ENCODE measurements around the gene PCGF3. TPM values are rescaled to one million over a fixed set of nuclear protein-coding genes. Genes with fewer than 3 reads are reported as not detected.

PCGF3 gene
- total and polyA plus RNA-seq, 9 of the 15 experiments (the other 6 are each of a cell fraction or from before 2014, with no cell fraction given): 2.6 to 46.1 (median 20.3) TPM

DNA sequence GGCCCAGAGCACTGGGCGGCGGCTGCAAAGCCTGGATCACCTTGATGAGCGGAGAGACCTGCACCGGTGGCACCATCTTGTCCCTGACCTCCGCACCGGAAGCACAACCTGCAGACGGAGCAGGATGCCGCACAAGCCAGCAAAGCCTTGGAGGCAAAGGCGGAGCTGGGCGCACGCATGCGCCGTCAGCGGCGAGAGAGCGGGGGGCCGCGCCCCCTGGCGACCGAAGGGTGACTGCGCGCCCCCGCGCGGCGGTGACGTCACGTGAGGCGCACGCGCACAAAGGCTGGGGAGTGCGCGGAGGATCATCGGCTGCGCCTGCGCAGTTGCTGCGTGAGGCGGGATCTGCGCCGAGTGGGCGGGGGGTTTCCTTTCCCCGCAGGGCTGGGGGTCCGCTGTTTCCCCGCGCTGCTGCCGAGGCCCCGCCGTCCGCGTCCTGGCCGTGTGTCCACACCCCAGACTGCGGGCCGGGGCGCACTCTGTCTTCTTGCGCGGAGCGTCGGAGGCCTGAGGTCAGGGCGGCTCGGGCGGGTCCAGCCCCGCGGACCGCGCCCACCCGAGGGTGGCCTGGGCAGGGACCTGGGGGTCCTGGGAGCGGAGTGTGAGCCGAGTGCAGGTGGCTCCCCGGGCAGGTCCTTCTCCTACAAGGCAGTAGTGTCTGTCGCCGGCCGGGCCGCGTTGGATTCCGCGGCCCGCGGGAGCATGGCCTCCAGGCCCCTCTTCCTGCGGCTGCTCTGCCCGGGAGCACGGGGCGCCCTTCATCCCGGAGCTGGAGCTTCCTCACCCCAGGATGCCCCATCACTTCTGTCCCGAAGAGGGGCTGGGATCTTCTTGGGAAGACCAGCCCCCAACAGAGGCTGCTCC is 31.2 kb upstream of the PCGF3 start, which contains the start of the genes ATP5ME and MYL5 (continued):
- TF ChIP-seq, protein P1, sequence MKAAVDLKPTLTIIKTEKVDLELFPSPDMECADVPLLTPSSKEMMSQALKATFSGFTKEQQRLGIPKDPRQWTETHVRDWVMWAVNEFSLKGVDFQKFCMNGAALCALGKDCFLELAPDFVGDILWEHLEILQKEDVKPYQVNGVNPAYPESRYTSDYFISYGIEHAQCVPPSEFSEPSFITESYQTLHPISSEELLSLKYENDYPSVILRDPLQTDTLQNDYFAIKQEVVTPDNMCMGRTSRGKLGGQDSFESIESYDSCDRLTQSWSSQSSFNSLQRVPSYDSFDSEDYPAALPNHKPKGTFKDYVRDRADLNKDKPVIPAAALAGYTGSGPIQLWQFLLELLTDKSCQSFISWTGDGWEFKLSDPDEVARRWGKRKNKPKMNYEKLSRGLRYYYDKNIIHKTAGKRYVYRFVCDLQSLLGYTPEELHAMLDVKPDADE (conservative IDR thresholded peaks at IDR 0.05; ENCODE audit: control insufficient read depth, low read depth, low read length): peak; percentile 77
- no peak for TF ChIP-seq TEAD2 (tag; IDR thresholded peaks at IDR 0.05)
- TF ChIP-seq, protein P2, sequence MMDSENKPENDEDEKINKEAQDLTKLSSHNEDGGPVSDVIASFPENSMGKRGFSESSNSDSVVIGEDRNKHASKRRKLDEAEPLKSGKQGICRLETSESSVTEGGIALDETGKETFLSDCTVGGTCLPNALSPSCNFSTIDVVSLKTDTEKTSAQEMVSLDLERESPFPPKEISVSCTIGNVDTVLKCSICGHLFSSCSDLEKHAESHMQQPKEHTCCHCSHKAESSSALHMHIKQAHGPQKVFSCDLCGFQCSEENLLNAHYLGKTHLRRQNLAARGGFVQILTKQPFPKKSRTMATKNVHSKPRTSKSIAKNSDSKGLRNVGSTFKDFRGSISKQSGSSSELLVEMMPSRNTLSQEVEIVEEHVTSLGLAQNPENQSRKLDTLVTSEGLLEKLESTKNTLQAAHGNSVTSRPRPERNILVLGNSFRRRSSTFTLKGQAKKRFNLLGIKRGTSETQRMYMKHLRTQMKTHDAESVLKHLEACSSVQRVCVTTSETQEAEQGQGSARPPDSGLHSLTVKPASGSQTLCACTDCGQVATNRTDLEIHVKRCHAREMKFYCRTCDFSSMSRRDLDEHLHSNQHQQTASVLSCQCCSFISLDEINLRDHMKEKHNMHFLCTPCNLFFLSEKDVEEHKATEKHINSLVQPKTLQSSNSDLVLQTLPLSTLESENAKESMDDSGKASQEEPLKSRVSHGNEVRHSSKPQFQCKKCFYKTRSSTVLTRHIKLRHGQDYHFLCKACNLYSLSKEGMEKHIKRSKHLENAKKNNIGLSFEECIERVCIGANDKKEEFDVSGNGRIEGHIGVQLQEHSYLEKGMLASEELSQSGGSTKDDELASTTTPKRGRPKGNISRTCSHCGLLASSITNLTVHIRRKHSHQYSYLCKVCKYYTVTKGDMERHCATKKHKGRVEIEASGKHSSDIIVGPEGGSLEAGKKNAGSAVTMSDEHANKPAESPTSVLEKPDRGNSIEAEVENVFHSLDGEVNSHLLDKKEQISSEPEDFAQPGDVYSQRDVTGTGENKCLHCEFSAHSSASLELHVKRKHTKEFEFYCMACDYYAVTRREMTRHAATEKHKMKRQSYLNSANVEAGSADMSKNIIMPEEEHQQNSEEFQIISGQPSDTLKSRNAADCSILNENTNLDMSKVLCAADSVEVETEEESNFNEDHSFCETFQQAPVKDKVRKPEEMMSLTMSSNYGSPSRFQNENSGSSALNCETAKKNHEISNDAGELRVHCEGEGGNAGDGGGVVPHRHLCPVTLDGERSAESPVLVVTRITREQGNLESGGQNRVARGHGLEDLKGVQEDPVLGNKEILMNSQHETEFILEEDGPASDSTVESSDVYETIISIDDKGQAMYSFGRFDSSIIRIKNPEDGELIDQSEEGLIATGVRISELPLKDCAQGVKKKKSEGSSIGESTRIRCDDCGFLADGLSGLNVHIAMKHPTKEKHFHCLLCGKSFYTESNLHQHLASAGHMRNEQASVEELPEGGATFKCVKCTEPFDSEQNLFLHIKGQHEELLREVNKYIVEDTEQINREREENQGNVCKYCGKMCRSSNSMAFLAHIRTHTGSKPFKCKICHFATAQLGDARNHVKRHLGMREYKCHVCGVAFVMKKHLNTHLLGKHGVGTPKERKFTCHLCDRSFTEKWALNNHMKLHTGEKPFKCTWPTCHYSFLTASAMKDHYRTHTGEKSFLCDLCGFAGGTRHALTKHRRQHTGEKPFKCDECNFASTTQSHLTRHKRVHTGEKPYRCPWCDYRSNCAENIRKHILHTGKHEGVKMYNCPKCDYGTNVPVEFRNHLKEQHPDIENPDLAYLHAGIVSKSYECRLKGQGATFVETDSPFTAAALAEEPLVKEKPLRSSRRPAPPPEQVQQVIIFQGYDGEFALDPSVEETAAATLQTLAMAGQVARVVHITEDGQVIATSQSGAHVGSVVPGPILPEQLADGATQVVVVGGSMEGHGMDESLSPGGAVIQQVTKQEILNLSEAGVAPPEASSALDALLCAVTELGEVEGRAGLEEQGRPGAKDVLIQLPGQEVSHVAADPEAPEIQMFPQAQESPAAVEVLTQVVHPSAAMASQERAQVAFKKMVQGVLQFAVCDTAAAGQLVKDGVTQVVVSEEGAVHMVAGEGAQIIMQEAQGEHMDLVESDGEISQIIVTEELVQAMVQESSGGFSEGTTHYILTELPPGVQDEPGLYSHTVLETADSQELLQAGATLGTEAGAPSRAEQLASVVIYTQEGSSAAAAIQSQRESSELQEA (IDR thresholded peaks at IDR 0.05; ENCODE audit: low read depth): no peak
- TF ChIP-seq, protein P3, sequence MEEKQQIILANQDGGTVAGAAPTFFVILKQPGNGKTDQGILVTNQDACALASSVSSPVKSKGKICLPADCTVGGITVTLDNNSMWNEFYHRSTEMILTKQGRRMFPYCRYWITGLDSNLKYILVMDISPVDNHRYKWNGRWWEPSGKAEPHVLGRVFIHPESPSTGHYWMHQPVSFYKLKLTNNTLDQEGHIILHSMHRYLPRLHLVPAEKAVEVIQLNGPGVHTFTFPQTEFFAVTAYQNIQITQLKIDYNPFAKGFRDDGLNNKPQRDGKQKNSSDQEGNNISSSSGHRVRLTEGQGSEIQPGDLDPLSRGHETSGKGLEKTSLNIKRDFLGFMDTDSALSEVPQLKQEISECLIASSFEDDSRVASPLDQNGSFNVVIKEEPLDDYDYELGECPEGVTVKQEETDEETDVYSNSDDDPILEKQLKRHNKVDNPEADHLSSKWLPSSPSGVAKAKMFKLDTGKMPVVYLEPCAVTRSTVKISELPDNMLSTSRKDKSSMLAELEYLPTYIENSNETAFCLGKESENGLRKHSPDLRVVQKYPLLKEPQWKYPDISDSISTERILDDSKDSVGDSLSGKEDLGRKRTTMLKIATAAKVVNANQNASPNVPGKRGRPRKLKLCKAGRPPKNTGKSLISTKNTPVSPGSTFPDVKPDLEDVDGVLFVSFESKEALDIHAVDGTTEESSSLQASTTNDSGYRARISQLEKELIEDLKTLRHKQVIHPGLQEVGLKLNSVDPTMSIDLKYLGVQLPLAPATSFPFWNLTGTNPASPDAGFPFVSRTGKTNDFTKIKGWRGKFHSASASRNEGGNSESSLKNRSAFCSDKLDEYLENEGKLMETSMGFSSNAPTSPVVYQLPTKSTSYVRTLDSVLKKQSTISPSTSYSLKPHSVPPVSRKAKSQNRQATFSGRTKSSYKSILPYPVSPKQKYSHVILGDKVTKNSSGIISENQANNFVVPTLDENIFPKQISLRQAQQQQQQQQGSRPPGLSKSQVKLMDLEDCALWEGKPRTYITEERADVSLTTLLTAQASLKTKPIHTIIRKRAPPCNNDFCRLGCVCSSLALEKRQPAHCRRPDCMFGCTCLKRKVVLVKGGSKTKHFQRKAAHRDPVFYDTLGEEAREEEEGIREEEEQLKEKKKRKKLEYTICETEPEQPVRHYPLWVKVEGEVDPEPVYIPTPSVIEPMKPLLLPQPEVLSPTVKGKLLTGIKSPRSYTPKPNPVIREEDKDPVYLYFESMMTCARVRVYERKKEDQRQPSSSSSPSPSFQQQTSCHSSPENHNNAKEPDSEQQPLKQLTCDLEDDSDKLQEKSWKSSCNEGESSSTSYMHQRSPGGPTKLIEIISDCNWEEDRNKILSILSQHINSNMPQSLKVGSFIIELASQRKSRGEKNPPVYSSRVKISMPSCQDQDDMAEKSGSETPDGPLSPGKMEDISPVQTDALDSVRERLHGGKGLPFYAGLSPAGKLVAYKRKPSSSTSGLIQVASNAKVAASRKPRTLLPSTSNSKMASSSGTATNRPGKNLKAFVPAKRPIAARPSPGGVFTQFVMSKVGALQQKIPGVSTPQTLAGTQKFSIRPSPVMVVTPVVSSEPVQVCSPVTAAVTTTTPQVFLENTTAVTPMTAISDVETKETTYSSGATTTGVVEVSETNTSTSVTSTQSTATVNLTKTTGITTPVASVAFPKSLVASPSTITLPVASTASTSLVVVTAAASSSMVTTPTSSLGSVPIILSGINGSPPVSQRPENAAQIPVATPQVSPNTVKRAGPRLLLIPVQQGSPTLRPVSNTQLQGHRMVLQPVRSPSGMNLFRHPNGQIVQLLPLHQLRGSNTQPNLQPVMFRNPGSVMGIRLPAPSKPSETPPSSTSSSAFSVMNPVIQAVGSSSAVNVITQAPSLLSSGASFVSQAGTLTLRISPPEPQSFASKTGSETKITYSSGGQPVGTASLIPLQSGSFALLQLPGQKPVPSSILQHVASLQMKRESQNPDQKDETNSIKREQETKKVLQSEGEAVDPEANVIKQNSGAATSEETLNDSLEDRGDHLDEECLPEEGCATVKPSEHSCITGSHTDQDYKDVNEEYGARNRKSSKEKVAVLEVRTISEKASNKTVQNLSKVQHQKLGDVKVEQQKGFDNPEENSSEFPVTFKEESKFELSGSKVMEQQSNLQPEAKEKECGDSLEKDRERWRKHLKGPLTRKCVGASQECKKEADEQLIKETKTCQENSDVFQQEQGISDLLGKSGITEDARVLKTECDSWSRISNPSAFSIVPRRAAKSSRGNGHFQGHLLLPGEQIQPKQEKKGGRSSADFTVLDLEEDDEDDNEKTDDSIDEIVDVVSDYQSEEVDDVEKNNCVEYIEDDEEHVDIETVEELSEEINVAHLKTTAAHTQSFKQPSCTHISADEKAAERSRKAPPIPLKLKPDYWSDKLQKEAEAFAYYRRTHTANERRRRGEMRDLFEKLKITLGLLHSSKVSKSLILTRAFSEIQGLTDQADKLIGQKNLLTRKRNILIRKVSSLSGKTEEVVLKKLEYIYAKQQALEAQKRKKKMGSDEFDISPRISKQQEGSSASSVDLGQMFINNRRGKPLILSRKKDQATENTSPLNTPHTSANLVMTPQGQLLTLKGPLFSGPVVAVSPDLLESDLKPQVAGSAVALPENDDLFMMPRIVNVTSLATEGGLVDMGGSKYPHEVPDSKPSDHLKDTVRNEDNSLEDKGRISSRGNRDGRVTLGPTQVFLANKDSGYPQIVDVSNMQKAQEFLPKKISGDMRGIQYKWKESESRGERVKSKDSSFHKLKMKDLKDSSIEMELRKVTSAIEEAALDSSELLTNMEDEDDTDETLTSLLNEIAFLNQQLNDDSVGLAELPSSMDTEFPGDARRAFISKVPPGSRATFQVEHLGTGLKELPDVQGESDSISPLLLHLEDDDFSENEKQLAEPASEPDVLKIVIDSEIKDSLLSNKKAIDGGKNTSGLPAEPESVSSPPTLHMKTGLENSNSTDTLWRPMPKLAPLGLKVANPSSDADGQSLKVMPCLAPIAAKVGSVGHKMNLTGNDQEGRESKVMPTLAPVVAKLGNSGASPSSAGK (IDR thresholded peaks at IDR 0.05): peak; percentile 53
- TF ChIP-seq ZNF780A (CRISPR knock-in tag; IDR thresholded peaks at IDR 0.05): no peak

Data from K562 (cell line).